K562 (cell line): ENCODE data around the gene CHPF2. TPM values are rescaled to one million over a fixed set of nuclear protein-coding genes. Genes with fewer than 3 reads are reported as not detected.

Experiments used
- BACH1 ChIP-seq: fragments of 200-800 bp; sonication (Bioruptor generic); IDR thresholded peaks from 2 replicates; pipeline ENCODE4 v1.6.1; 2016; ENCODE audit warnings: missing genetic modification characterization, missing compliant biosample characterization
- BRD4 ChIP-seq: fragments of 200-600 bp; sonication (generic); IDR thresholded peaks from 2 replicates; pipeline ENCODE4 v1.6.1; 2017; ENCODE audit warnings: inconsistent platforms
- E2F6 ChIP-seq, 2 experiments: IDR thresholded peaks; 2 replicates each; pipeline ENCODE4 v1.6.1; 2011; ENCODE audit warnings: borderline replicate concordance in 1 of 2, control low read depth in 1 of 2, low read depth in 1 of 2, low read length in 1 of 2, mild to moderate bottlenecking in 1 of 2, mixed read lengths in 1 of 2, moderate library complexity in 1 of 2; ENCODE audit not compliant: insufficient read depth in 1 of 2, insufficient read length in 1 of 2, poor library complexity in 1 of 2, severe bottlenecking in 1 of 2; ENCODE audit errors: extremely low read depth in 1 of 2
- EWSR1 ChIP-seq: fragments of 450-650 bp; IDR thresholded peaks from 2 replicates; pipeline ENCODE4 v1.6.1; 2018; ENCODE audit warnings: borderline replicate concordance, mild to moderate bottlenecking, low read depth, moderate library complexity; ENCODE audit not compliant: partially characterized antibody
- GTF3C2 ChIP-seq: IDR thresholded peaks from 3 replicates; pipeline ENCODE4 v1.6.1; 2011; ENCODE audit warnings: borderline replicate concordance, mild to moderate bottlenecking, moderate library complexity; ENCODE audit not compliant: insufficient read length; ENCODE audit errors: extremely low read depth
- ILK ChIP-seq: fragments of 450-650 bp; IDR thresholded peaks from 2 replicates; pipeline ENCODE4 v1.6.1; 2016; ENCODE audit warnings: missing genetic modification characterization, low read depth, mild to moderate bottlenecking, missing compliant biosample characterization, moderate library complexity, borderline replicate concordance
- MITF ChIP-seq: IDR thresholded peaks from 2 replicates; pipeline ENCODE4 v1.6.1; 2014; ENCODE audit warnings: antibody characterized with exemption
- POLR3A ChIP-seq: IDR thresholded peaks from 2 replicates; pipeline ENCODE4 v1.6.1; 2011; ENCODE audit warnings: borderline replicate concordance, mild to moderate bottlenecking, moderate library complexity; ENCODE audit not compliant: insufficient read length, insufficient read depth; ENCODE audit errors: extremely low read depth
- TCF3 ChIP-seq: sonication (generic); formaldehyde crosslinking; IDR thresholded peaks from 2 replicates; pipeline ENCODE4 v1.4.0; 2020; ENCODE audit warnings: mild to moderate bottlenecking, missing genetic modification reagents
- TEAD4 ChIP-seq, 2 experiments: sonication (generic) in 1 of 2; formaldehyde crosslinking in 1 of 2; IDR thresholded peaks; 2 replicates each; pipeline versions ENCODE4 v1.6.1 to v1.8.0; 2012 to 2022; ENCODE audit warnings: borderline replicate concordance in 1 of 2, inconsistent platforms in 1 of 2, low read length in 1 of 2, mild to moderate bottlenecking in 1 of 2, missing genetic modification reagents in 1 of 2
- ZNF143 ChIP-seq: sonication (generic); formaldehyde crosslinking; IDR thresholded peaks from 2 replicates; pipeline ENCODE4 v1.9.0; 2022; ENCODE audit warnings: mild to moderate bottlenecking, missing genetic modification reagents
- ZNF197 ChIP-seq: fragments of 200-800 bp; sonication (Bioruptor generic); IDR thresholded peaks from 2 replicates; pipeline ENCODE4 v1.6.1; 2016; ENCODE audit warnings: low read depth, missing genetic modification characterization, missing compliant biosample characterization
- ZNF263 ChIP-seq: sonication (generic); formaldehyde crosslinking; IDR thresholded peaks from 2 replicates; pipeline ENCODE4 v1.8.0; 2022; ENCODE audit warnings: mild to moderate bottlenecking, missing genetic modification reagents, borderline replicate concordance
- ZNF583 ChIP-seq: fragments of 250-450 bp; sonication (Bioruptor Pico); IDR thresholded peaks from 2 replicates; pipeline ENCODE4 v1.4.0; 2020
- polyA plus RNA-seq, 8 experiments: library from polyadenylated mRNA; depleted of rRNA in 4 of 8; stranded (reverse) in 5 of 8; unstranded in 3 of 8; fragments of >200 nt; fragmentation: Nextera tagmentation in 2 of 8; fragmentation: Illumina TruSeq in 1 of 8; extraction: Ambion mirVana in 2 of 8; extraction: Trizol in 1 of 8; gene quantifications; 2 replicates each; pipeline versions ENCODE4 v1.2.1 to v1.2.3, GENCODE V29; 2011 to 2014; ENCODE audit warnings: inconsistent platforms in 1 of 8, missing spikeins in 1 of 8
- total RNA-seq, 7 experiments: library from RNA; depleted of rRNA in 6 of 7; stranded (reverse); fragments of >200 nt in 6 of 7; fragmentation: Illumina TruSeq in 2 of 7; extraction: Trizol in 2 of 7; gene quantifications; 2 replicates each; pipeline versions ENCODE4 v1.2.1 to v1.2.3, GENCODE V29; 2011 to 2021; ENCODE audit warnings: low replicate concordance in 1 of 7
- TF ChIP-seq, protein P1 (sequence below): fragments of 450-650 bp; IDR thresholded peaks from 2 replicates; pipeline ENCODE4 v1.7.1; 2018; ENCODE audit warnings: mild to moderate bottlenecking, low read depth; ENCODE audit not compliant: partially characterized antibody
- TF ChIP-seq, protein P2 (sequence below): fragments of 250-450 bp; sonication (Bioruptor Pico); IDR thresholded peaks from 2 replicates; pipeline ENCODE4 v1.8.0; 2022; ENCODE audit warnings: moderate library complexity, mild to moderate bottlenecking, inconsistent platforms

Gene CHPF2
- total and polyA plus RNA-seq, 9 of the 15 experiments (the other 6 are each of a cell fraction or from before 2014, with no cell fraction given): 0.08 to 32.8 (median 10.5) TPM

DNA sequence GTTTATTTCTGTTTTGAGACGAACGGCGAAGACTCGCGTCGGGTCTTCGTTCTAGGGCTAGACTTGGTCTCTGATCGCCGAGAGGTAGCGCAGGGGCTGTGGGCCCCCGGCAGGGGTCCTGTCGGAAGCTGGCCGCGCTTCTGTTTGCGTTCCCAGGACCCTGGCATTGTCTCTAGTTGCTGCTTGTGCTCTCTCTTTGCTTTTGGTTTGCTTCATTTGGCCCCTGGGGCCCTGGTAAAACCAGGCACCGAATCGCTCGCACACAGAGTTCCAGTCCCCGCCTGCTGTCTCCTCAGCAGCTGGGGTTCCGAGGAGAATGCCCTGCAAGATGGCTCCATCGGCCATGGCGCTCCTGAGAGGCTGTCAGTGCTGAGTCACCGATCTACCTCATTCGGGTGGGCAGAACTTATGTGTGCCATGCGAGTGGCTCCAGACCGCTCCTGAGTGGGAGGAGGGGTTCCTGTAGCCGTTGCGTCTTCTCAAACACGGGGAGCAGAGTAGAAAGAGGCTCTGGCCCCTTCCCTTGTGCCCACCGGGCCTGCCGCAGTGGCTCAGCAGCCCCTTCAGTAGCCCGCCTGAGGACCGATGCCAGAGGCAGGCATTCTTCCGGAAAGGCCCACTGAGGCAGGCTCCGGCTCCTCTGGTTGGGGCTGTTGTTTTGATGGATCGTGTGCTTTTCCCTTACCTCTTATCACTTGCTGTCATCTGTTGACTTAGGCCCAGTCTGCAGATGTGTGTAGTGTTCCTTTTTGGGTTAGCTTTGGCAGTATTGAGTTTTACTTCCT is 826 bp downstream of the CHPF2 start (continued):
- TF ChIP-seq GTF3C2: no peak
- peak; percentile 77; the same call in 1 of the 2 replicates for TF ChIP-seq BACH1 (tag)
- peak in 1 of 2 experiments; percentile 5 for TF ChIP-seq E2F6 (IDR thresholded peaks at IDR 0.05; ENCODE audit: borderline replicate concordance in 1 of 2, extremely low read depth in 1 of 2, insufficient read depth in 1 of 2, insufficient read length in 1 of 2, low read depth in 1 of 2, low read length in 1 of 2, poor library complexity in 1 of 2, severe bottlenecking in 1 of 2)
- TF ChIP-seq, protein P1, sequence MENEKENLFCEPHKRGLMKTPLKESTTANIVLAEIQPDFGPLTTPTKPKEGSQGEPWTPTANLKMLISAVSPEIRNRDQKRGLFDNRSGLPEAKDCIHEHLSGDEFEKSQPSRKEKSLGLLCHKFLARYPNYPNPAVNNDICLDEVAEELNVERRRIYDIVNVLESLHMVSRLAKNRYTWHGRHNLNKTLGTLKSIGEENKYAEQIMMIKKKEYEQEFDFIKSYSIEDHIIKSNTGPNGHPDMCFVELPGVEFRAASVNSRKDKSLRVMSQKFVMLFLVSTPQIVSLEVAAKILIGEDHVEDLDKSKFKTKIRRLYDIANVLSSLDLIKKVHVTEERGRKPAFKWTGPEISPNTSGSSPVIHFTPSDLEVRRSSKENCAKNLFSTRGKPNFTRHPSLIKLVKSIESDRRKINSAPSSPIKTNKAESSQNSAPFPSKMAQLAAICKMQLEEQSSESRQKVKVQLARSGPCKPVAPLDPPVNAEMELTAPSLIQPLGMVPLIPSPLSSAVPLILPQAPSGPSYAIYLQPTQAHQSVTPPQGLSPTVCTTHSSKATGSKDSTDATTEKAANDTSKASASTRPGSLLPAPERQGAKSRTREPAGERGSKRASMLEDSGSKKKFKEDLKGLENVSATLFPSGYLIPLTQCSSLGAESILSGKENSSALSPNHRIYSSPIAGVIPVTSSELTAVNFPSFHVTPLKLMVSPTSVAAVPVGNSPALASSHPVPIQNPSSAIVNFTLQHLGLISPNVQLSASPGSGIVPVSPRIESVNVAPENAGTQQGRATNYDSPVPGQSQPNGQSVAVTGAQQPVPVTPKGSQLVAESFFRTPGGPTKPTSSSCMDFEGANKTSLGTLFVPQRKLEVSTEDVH: no peak
- peak; percentile 44; the same call in 1 of the 2 replicates for TF ChIP-seq TEAD4 (IDR thresholded peaks at IDR 0.05; ENCODE audit: low read length)
- no peak for TF ChIP-seq TEAD4 (CRISPR knock-in tag; IDR thresholded peaks at IDR 0.05; ENCODE audit: borderline replicate concordance)
- 0 out of 2 replicates have a peak, but pooled peaks have one; percentile 22 for TF ChIP-seq ZNF263
- no peak for TF ChIP-seq ZNF143 (CRISPR knock-in tag)
- no peak for TF ChIP-seq ZNF197 (CRISPR knock-in tag)
- no peak for TF ChIP-seq MITF
- TF ChIP-seq ZNF583: 0 out of 2 replicates have a peak, but pooled peaks have one; percentile 49
- no peak for TF ChIP-seq BRD4
- no peak for TF ChIP-seq EWSR1
- TF ChIP-seq, protein P2, sequence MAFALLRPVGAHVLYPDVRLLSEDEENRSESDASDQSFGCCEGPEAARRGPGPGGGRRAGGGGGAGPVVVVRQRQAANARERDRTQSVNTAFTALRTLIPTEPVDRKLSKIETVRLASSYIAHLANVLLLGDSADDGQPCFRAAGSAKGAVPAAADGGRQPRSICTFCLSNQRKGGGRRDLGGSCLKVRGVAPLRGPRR (CRISPR knock-in tag): no peak
- TF ChIP-seq ILK: no peak
- peak; percentile 56 for TF ChIP-seq TCF3 (CRISPR knock-in tag)
- TF ChIP-seq POLR3A: no peak
